22Rv1 (cell line): Measurements from ENCODE around the gene TCF4.

Experiments
- CTCF ChIP-seq: fragments of 450-650 bp; IDR thresholded peaks from 2 replicates; pipeline ENCODE4 v1.5.1; 2017; ENCODE audit warnings: mild to moderate bottlenecking
- ZFX ChIP-seq: fragments of 450-650 bp; IDR thresholded peaks from 2 replicates; pipeline ENCODE4 v1.6.1; 2017; ENCODE audit warnings: antibody characterized with exemption, borderline replicate concordance

- TF ChIP-seq CTCF: no peak
- no peak for TF ChIP-seq ZFX
Observed at GRCh38 chr18:55566456-55566935, 21.5 kb downstream of the TCF4 start.
